Activated naive CD4-positive, alpha-beta T cell treated with anti-CD3 and anti-CD28 coated beads, Interleukin-2, amount 50 U/mL, for 24 hours (primary cell): Measurements from ENCODE around the gene CUZD1.
"Not testable (repeated sequence)": the region's sequence is repeated elsewhere in the genome, so short reads cannot be mapped to it uniquely, and the experiment has no call there.

Experiments
- H3K27ac Mint-ChIP-seq: one replicate; pipeline ENCODE4 v1.8.0; 2021; ENCODE audit warnings: mild to moderate bottlenecking, mixed read lengths
- H3K27me3 Mint-ChIP-seq: one replicate; pipeline ENCODE4 v1.8.0; 2021; ENCODE audit warnings: mixed read lengths
- H3K36me3 Mint-ChIP-seq: one replicate; pipeline ENCODE4 v1.8.0; 2021; ENCODE audit warnings: mixed read lengths
- H3K4me1 Mint-ChIP-seq: one replicate; pipeline ENCODE4 v1.8.0; 2021; ENCODE audit warnings: mixed read lengths
- H3K4me3 Mint-ChIP-seq: one replicate; pipeline ENCODE4 v1.8.0; 2021; ENCODE audit warnings: mild to moderate bottlenecking, mixed read lengths
- H3K9me3 Mint-ChIP-seq: one replicate; pipeline ENCODE4 v1.8.0; 2021; ENCODE audit warnings: mixed read lengths

Gene CUZD1

GRCh38 chr10:122845783-122846332 lies at the start of gene CUZD1:
Gene CUZD1 (minus strand): TSS chr10:122845857. CDS start chr10:122845843, 14 bp downstream.
- Mint-ChIP-seq H3K4me3 (no peak within 1 kb of the TSS), H3K36me3 (peaks cover 27% of the 10 kb centered on the region)

GRCh38 chr10:122894261-122894944 lies 48.7 kb upstream of the CUZD1 start:
- Mint-ChIP-seq H3K27me3 (peaks cover 1% of the 10 kb centered on the region), H3K27ac (no peak overlapping the region)

More at GRCh38 chr10:122845783-122846332, at the start of gene CUZD1:
- Mint-ChIP-seq H3K4me1 (no peaks in the 10 kb centered on the region), H3K27ac (no peak within 1 kb of the TSS), H3K27me3 (no peaks in the 10 kb centered on the region), H3K9me3 (peaks cover 5% of the 10 kb centered on the region)

GRCh38 chr10:122884166-122884565 lies 38.5 kb upstream of the CUZD1 start:
- H3K4me3 Mint-ChIP-seq, result no peak overlapping the region

More at GRCh38 chr10:122894261-122894944, 48.7 kb upstream of the CUZD1 start:
- H3K36me3 Mint-ChIP-seq, result no peaks in the 10 kb centered on the region
- H3K4me1 Mint-ChIP-seq, result no peaks in the 10 kb centered on the region
- H3K9me3 Mint-ChIP-seq, result no peaks in the 10 kb centered on the region
- no peak overlapping the region for H3K4me3 Mint-ChIP-seq

GRCh38 chr10:122882766-122883165 lies 37.1 kb upstream of the CUZD1 start:
- H3K9me3 Mint-ChIP-seq, result no peaks in the 10 kb centered on the region
- no peak overlapping the region for H3K27ac Mint-ChIP-seq
- no peak overlapping the region for H3K4me3 Mint-ChIP-seq
- H3K4me1 Mint-ChIP-seq, result peaks cover 30% of the 10 kb centered on the region
- H3K27me3 Mint-ChIP-seq, result no peaks in the 10 kb centered on the region
- peaks cover 10% of the 10 kb centered on the region for H3K36me3 Mint-ChIP-seq

More at GRCh38 chr10:122884166-122884565, 38.5 kb upstream of the CUZD1 start:
- Mint-ChIP-seq H3K27ac (no peak overlapping the region), H3K9me3 (no peaks in the 10 kb centered on the region), H3K27me3 (no peaks in the 10 kb centered on the region), H3K36me3 (peaks cover 14% of the 10 kb centered on the region), H3K4me1 (peaks cover 18% of the 10 kb centered on the region)

GRCh38 chr10:122879339-122880273 lies 33.9 kb upstream of the CUZD1 start, which contains the start of gene FAM24B:
Gene FAM24B (minus strand): TSS chr10:122879581. CDS start chr10:122850515, 29,066 bp downstream.
- Mint-ChIP-seq H3K4me1 (peaks cover 60% of the 10 kb centered on the region), H3K27ac (peak within 1 kb of the TSS; percentile 96), H3K36me3 (peaks cover 10% of the 10 kb centered on the region), H3K27me3 (no peaks in the 10 kb centered on the region), H3K9me3 (no peaks in the 10 kb centered on the region), H3K4me3 (peak within 1 kb of the TSS; percentile 89)

- Mint-ChIP-seq H3K27ac (peak overlapping the region; percentile 65), H3K27me3 (no peaks in the 10 kb centered on the region), H3K9me3 (no peaks in the 10 kb centered on the region), H3K4me1 (peaks cover 67% of the 10 kb centered on the region), H3K4me3 (peak overlapping the region; percentile 89), H3K36me3 (peaks cover 9% of the 10 kb centered on the region)
These were observed 33.2 kb upstream of the CUZD1 start for GRCh38 chr10:122878799-122879338.

- Mint-ChIP-seq H3K4me1 (peaks cover 68% of the 10 kb centered on the region), H3K36me3 (peaks cover 10% of the 10 kb centered on the region), H3K27ac (no peak overlapping the region), H3K9me3 (no peaks in the 10 kb centered on the region), H3K27me3 (no peaks in the 10 kb centered on the region), H3K4me3 (peak overlapping the region; percentile 89)
These were observed 31.6 kb upstream of the CUZD1 start for GRCh38 chr10:122877264-122877663.

GRCh38 chr10:122876467-122876855 lies 30.8 kb upstream of the CUZD1 start:
- Mint-ChIP-seq H3K4me3 (no peak overlapping the region), H3K36me3 (peaks cover 13% of the 10 kb centered on the region), H3K27me3 (no peaks in the 10 kb centered on the region), H3K27ac (no peak overlapping the region), H3K9me3 (no peaks in the 10 kb centered on the region), H3K4me1 (peaks cover 66% of the 10 kb centered on the region)

GRCh38 chr10:122875843-122876466 lies 30.3 kb upstream of the CUZD1 start:
- no peaks in the 10 kb centered on the region for H3K27me3 Mint-ChIP-seq
- H3K4me3 Mint-ChIP-seq, result no peak overlapping the region
- no peaks in the 10 kb centered on the region for H3K9me3 Mint-ChIP-seq
- no peak overlapping the region for H3K27ac Mint-ChIP-seq
- H3K36me3 Mint-ChIP-seq, result peaks cover 13% of the 10 kb centered on the region
- H3K4me1 Mint-ChIP-seq, result peaks cover 66% of the 10 kb centered on the region

GRCh38 chr10:122871947-122872346 lies 26.3 kb upstream of the CUZD1 start:
- H3K9me3 Mint-ChIP-seq, H3K4me3 Mint-ChIP-seq, H3K27ac Mint-ChIP-seq, H3K27me3 Mint-ChIP-seq: not testable (repeated sequence)
- Mint-ChIP-seq H3K4me1 (peaks cover 65% of the 10 kb centered on the region), H3K36me3 (peaks cover 24% of the 10 kb centered on the region)

- H3K4me1 Mint-ChIP-seq, result peaks cover 53% of the 10 kb centered on the region
- not testable (repeated sequence) for H3K27ac Mint-ChIP-seq, H3K4me3 Mint-ChIP-seq, H3K9me3 Mint-ChIP-seq, H3K27me3 Mint-ChIP-seq
- peaks cover 25% of the 10 kb centered on the region for H3K36me3 Mint-ChIP-seq
These were observed 23.1 kb upstream of the CUZD1 start for GRCh38 chr10:122868768-122869167.

GRCh38 chr10:122866757-122867482 lies 21.3 kb upstream of the CUZD1 start:
- H3K36me3 Mint-ChIP-seq, result peaks cover 24% of the 10 kb centered on the region
- not testable (repeated sequence) for H3K27ac Mint-ChIP-seq, H3K27me3 Mint-ChIP-seq, H3K9me3 Mint-ChIP-seq
- peak overlapping the region; percentile 30 for H3K4me3 Mint-ChIP-seq
- H3K4me1 Mint-ChIP-seq, result peaks cover 54% of the 10 kb centered on the region

- peaks cover 46% of the 10 kb centered on the region for H3K4me1 Mint-ChIP-seq
- no peaks in the 10 kb centered on the region for H3K9me3 Mint-ChIP-seq
- H3K36me3 Mint-ChIP-seq, result peaks cover 18% of the 10 kb centered on the region
- H3K4me3 Mint-ChIP-seq, result no peak overlapping the region
- H3K27me3 Mint-ChIP-seq, result no peaks in the 10 kb centered on the region
- H3K27ac Mint-ChIP-seq, result no peak overlapping the region
These were observed 19.2 kb upstream of the CUZD1 start for GRCh38 chr10:122864901-122865300.

- H3K4me3 Mint-ChIP-seq, result no peak overlapping the region
- H3K9me3 Mint-ChIP-seq, result no peaks in the 10 kb centered on the region
- no peaks in the 10 kb centered on the region for H3K27me3 Mint-ChIP-seq
- no peak overlapping the region for H3K27ac Mint-ChIP-seq
- H3K4me1 Mint-ChIP-seq, result peaks cover 39% of the 10 kb centered on the region
- peaks cover 13% of the 10 kb centered on the region for H3K36me3 Mint-ChIP-seq
These were observed 18.5 kb upstream of the CUZD1 start for GRCh38 chr10:122864194-122864592.
